SK-N-MC (cell line): Measurements from ENCODE around the gene ATRNL1.
"Not testable (repeated sequence)": the region's sequence is repeated elsewhere in the genome, so short reads cannot be mapped to it uniquely, and the experiment has no call there.

ENCODE experiments used
- DNase-seq: peaks from one replicate; pipeline ENCODE4 v3.0.0-alpha.2; 2011; ENCODE audit warnings: low read depth, low spot score
- H3K27ac ChIP-seq: fragments of 200-600 bp; sonication (generic); 2 replicates; pipeline ENCODE4 v1.5.1; 2016; ENCODE audit warnings: mixed run types
- H3K36me3 ChIP-seq: fragments of 200-600 bp; sonication (generic); 2 replicates; pipeline ENCODE4 v1.6.1; 2017; ENCODE audit warnings: antibody characterized with exemption, low read length, mixed read lengths; ENCODE audit not compliant: insufficient read depth
- H3K4me3 ChIP-seq: fragments of 200-600 bp; sonication (generic); 2 replicates; pipeline ENCODE4 v1.5.1; 2016
- H3K9ac ChIP-seq: fragments of 200-600 bp; sonication (generic); 2 replicates; pipeline ENCODE4 v1.8.0; 2017; ENCODE audit warnings: mixed run types, mixed read lengths; ENCODE audit not compliant: insufficient read length
- H3K9me3 ChIP-seq: fragments of 200-600 bp; sonication (generic); 2 replicates; pipeline ENCODE4 v1.6.1; 2017; ENCODE audit warnings: low read depth, mild to moderate bottlenecking, antibody characterized with exemption, low read length, moderate library complexity, mixed read lengths
- EZH2 ChIP-seq: fragments of 200-600 bp; sonication (generic); IDR thresholded peaks from one replicate; pipeline ENCODE4 v1.6.1; 2017; ENCODE audit warnings: antibody characterized with exemption
- FOXP2 ChIP-seq: optimal IDR thresholded peaks from 2 replicates; pipeline ENCODE3; 2011; ENCODE audit warnings: mild to moderate bottlenecking, moderate library complexity; ENCODE audit not compliant: insufficient read depth; ENCODE audit errors: extremely low read length, control extremely low read depth
- POLR2AphosphoS5 ChIP-seq: IDR thresholded peaks from 2 replicates; pipeline ENCODE4 v1.6.1; 2012; ENCODE audit warnings: mild to moderate bottlenecking, low read depth, low read length, borderline replicate concordance

ATRNL1 gene

GRCh38 chr10:115321360-115321759 is 228.2 kb downstream of the ATRNL1 start:
- no peak overlapping the region for H3K27ac ChIP-seq
- TF ChIP-seq EZH2 = no peak
- no peak for TF ChIP-seq FOXP2
- no peak for TF ChIP-seq POLR2AphosphoS5

GRCh38 chr10:115328331-115328730 is 235.2 kb downstream of the ATRNL1 start:
- Histone ChIP-seq H3K9ac (no peak overlapping the region), H3K9me3 (no peaks in the 10 kb centered on the region), H3K36me3 (no peaks in the 10 kb centered on the region), H3K4me3 (no peak overlapping the region), H3K27ac (no peak overlapping the region)
- no peak for DNase-seq
- TF ChIP-seq FOXP2 (no peak), EZH2 (no peak), POLR2AphosphoS5 (no peak)

More at GRCh38 chr10:115321360-115321759, 228.2 kb downstream of the ATRNL1 start:
- no peak overlapping the region for H3K4me3 ChIP-seq
- DNase-seq = no peak
- no peak overlapping the region for H3K9ac ChIP-seq
- no peaks in the 10 kb centered on the region for H3K36me3 ChIP-seq
- no peaks in the 10 kb centered on the region for H3K9me3 ChIP-seq

- Histone ChIP-seq H3K9ac (no peak overlapping the region), H3K27ac (no peak overlapping the region), H3K9me3 (no peaks in the 10 kb centered on the region), H3K4me3 (no peak overlapping the region), H3K36me3 (no peaks in the 10 kb centered on the region)
- TF ChIP-seq EZH2 (no peak), FOXP2 (no peak), POLR2AphosphoS5 (no peak)
- DNase-seq = no peak
Measured at GRCh38 chr10:115335366-115335765, 242.2 kb downstream of the ATRNL1 start.

GRCh38 chr10:115355162-115355760 is 262.1 kb downstream of the ATRNL1 start:
- peak; percentile 34 for DNase-seq
- H3K9ac ChIP-seq = no peak overlapping the region
- no peak overlapping the region for H3K27ac ChIP-seq
- no peak overlapping the region for H3K4me3 ChIP-seq
- no peaks in the 10 kb centered on the region for H3K9me3 ChIP-seq
- no peak for TF ChIP-seq EZH2
- TF ChIP-seq FOXP2 = no peak
- TF ChIP-seq POLR2AphosphoS5 = no peak
- H3K36me3 ChIP-seq = no peaks in the 10 kb centered on the region

GRCh38 chr10:115367920-115368319 is 274.8 kb downstream of the ATRNL1 start:
- not testable (repeated sequence) for H3K9me3 ChIP-seq, H3K9ac ChIP-seq, DNase-seq, H3K36me3 ChIP-seq, H3K4me3 ChIP-seq, H3K27ac ChIP-seq

- Histone ChIP-seq H3K36me3 (no peaks in the 10 kb centered on the region), H3K9me3 (no peaks in the 10 kb centered on the region), H3K4me3 (no peak overlapping the region), H3K27ac (no peak overlapping the region), H3K9ac (no peak overlapping the region)
- TF ChIP-seq POLR2AphosphoS5 = no peak
- no peak for TF ChIP-seq EZH2
- TF ChIP-seq FOXP2 = no peak
- DNase-seq = no peak
Measured at GRCh38 chr10:115379064-115379463, 285.9 kb downstream of the ATRNL1 start.

- no peak overlapping the region for H3K4me3 ChIP-seq
- H3K27ac ChIP-seq = no peak overlapping the region
- no peak for TF ChIP-seq EZH2
- no peak for TF ChIP-seq FOXP2
- no peak for TF ChIP-seq POLR2AphosphoS5
- DNase-seq = no peak
- H3K36me3 ChIP-seq = no peaks in the 10 kb centered on the region
- no peaks in the 10 kb centered on the region for H3K9me3 ChIP-seq
- no peak overlapping the region for H3K9ac ChIP-seq
Measured at GRCh38 chr10:115384665-115385064, 291.5 kb downstream of the ATRNL1 start.

- Histone ChIP-seq H3K27ac (no peak overlapping the region), H3K36me3 (no peaks in the 10 kb centered on the region), H3K9me3 (no peaks in the 10 kb centered on the region), H3K9ac (no peak overlapping the region), H3K4me3 (no peak overlapping the region)
- no peak for TF ChIP-seq FOXP2
- no peak for TF ChIP-seq EZH2
- TF ChIP-seq POLR2AphosphoS5 = no peak
- no peak for DNase-seq
Measured at GRCh38 chr10:115390607-115391006, 297.4 kb downstream of the ATRNL1 start.

GRCh38 chr10:115398026-115398425 is 304.9 kb downstream of the ATRNL1 start:
- no peaks in the 10 kb centered on the region for H3K36me3 ChIP-seq
- no peaks in the 10 kb centered on the region for H3K9me3 ChIP-seq
- DNase-seq = no peak
- H3K27ac ChIP-seq = no peak overlapping the region
- H3K9ac ChIP-seq = no peak overlapping the region
- no peak overlapping the region for H3K4me3 ChIP-seq
- TF ChIP-seq EZH2 = no peak
- TF ChIP-seq POLR2AphosphoS5 = no peak
- no peak for TF ChIP-seq FOXP2

GRCh38 chr10:115402699-115403098 is 309.5 kb downstream of the ATRNL1 start:
- TF ChIP-seq EZH2 = no peak
- TF ChIP-seq FOXP2 = no peak
- DNase-seq = peak; percentile 40
- Histone ChIP-seq H3K36me3 (no peaks in the 10 kb centered on the region), H3K4me3 (no peak overlapping the region), H3K9me3 (no peaks in the 10 kb centered on the region), H3K9ac (no peak overlapping the region), H3K27ac (peak overlapping the region; percentile 31; the same call in 1 of the 2 replicates)

GRCh38 chr10:115405838-115406237 is 312.7 kb downstream of the ATRNL1 start:
- not testable (repeated sequence) for H3K36me3 ChIP-seq, H3K9me3 ChIP-seq, H3K9ac ChIP-seq, H3K27ac ChIP-seq, H3K4me3 ChIP-seq, DNase-seq
